GM23338 (cell line): ENCODE results near the gene ALDH1A2. TPM values are rescaled to one million over a fixed set of nuclear protein-coding genes. Genes with fewer than 3 reads are reported as not detected.

Source experiments
- ATAC-seq: fragments of 200-7000 bp; cut with Tn5 transposase; 3 replicates; pipeline ENCODE4 v1.9.1; 2020
- DNase-seq: peaks from one replicate; pipeline ENCODE4 v3.0.0-alpha.2; 2015; ENCODE audit warnings: low spot score
- H2AFZ ChIP-seq: fragments of 200-600 bp; sonication (generic); 2 replicates; pipeline ENCODE4 v1.8.0; 2016; ENCODE audit warnings: antibody characterized with exemption, mild to moderate bottlenecking, moderate library complexity
- H3F3A ChIP-seq: fragments of 200-600 bp; sonication (generic); replicated peaks from 2 replicates; pipeline ENCODE4 v1.8.0; 2017; ENCODE audit warnings: antibody characterized with exemption, mixed run types, low read depth
- H3K27ac ChIP-seq: fragments of 200-600 bp; sonication (generic); 2 replicates; pipeline ENCODE4 v1.6.1; 2016; ENCODE audit warnings: low read depth
- H3K27me3 ChIP-seq: fragments of 200-600 bp; sonication (generic); 2 replicates; pipeline ENCODE4 v1.8.0; 2016; ENCODE audit warnings: mild to moderate bottlenecking, mixed run types, moderate library complexity; ENCODE audit not compliant: insufficient read depth
- H3K36me3 ChIP-seq: fragments of 200-600 bp; sonication (generic); 2 replicates; pipeline ENCODE4 v1.8.0; 2016; ENCODE audit warnings: mild to moderate bottlenecking; ENCODE audit not compliant: insufficient read depth
- H3K4me1 ChIP-seq: fragments of 200-600 bp; sonication (generic); 2 replicates; pipeline ENCODE4 v1.8.0; 2016; ENCODE audit warnings: mild to moderate bottlenecking, moderate library complexity; ENCODE audit not compliant: insufficient read depth
- H3K4me2 ChIP-seq: fragments of 200-600 bp; sonication (generic); 2 replicates; pipeline ENCODE4 v1.7.1; 2017; ENCODE audit warnings: mixed run types
- H3K4me3 ChIP-seq: fragments of 200-600 bp; sonication (generic); 2 replicates; pipeline ENCODE4 v1.6.1; 2016; ENCODE audit warnings: mixed run types
- H3K79me2 ChIP-seq: fragments of 200-600 bp; sonication (generic); replicated peaks from 2 replicates; pipeline ENCODE4 v1.8.0; 2017; ENCODE audit warnings: mild to moderate bottlenecking; ENCODE audit not compliant: insufficient read depth
- H3K9me2 ChIP-seq: fragments of 200-600 bp; sonication (generic); 2 replicates; pipeline ENCODE4 v1.8.0; 2017; ENCODE audit not compliant: insufficient read depth
- H4K20me1 ChIP-seq: fragments of 200-600 bp; sonication (generic); replicated peaks from 2 replicates; pipeline ENCODE4 v1.8.0; 2017; ENCODE audit warnings: mild to moderate bottlenecking; ENCODE audit not compliant: insufficient read depth
- H3K27ac Mint-ChIP-seq: 2 replicates; pipeline ENCODE4 v1.8.0; 2020; ENCODE audit warnings: inconsistent platforms, mild to moderate bottlenecking, moderate library complexity, mixed read lengths
- H3K27me3 Mint-ChIP-seq: 3 replicates; pipeline ENCODE4 v1.8.0; 2022; ENCODE audit warnings: low read depth, mild to moderate bottlenecking, moderate library complexity, mixed read lengths, inconsistent platforms; ENCODE audit not compliant: insufficient read depth, poor library complexity
- H3K36me3 Mint-ChIP-seq: 3 replicates; pipeline ENCODE4 v1.8.0; 2021; ENCODE audit warnings: low read depth, mild to moderate bottlenecking, inconsistent platforms, moderate library complexity, mixed read lengths
- H3K4me1 Mint-ChIP-seq: 3 replicates; pipeline ENCODE4 v1.8.0; 2020; ENCODE audit warnings: mild to moderate bottlenecking, inconsistent platforms, mixed read lengths
- H3K4me3 Mint-ChIP-seq: 3 replicates; pipeline ENCODE4 v1.8.0; 2021; ENCODE audit warnings: moderate library complexity, mild to moderate bottlenecking, inconsistent platforms, mixed read lengths
- H3K9me3 Mint-ChIP-seq: 3 replicates; pipeline ENCODE4 v1.8.0; 2020; ENCODE audit warnings: moderate library complexity, mild to moderate bottlenecking, inconsistent platforms, mixed read lengths
- CREB1 ChIP-seq: fragments of 250-450 bp; sonication (Bioruptor Pico); IDR thresholded peaks from 2 replicates; pipeline ENCODE4 v1.5.0; 2020; ENCODE audit warnings: low read depth, mild to moderate bottlenecking, moderate library complexity
- CTCF ChIP-seq, 2 experiments: fragments of 200-600 bp in 1 of 2; sonication (generic) in 1 of 2; conservative IDR thresholded peaks; 2 replicates each; pipeline versions ENCODE4 v1.5.1 to v1.6.1; 2016 to 2017; ENCODE audit warnings: antibody characterized with exemption in 2 of 2, low read depth in 2 of 2, mild to moderate bottlenecking in 2 of 2, moderate library complexity in 1 of 2
- ETS1 ChIP-seq: IDR thresholded peaks from 2 replicates; pipeline ENCODE4 v1.6.1; 2016; ENCODE audit warnings: antibody characterized with exemption
- EZH2phosphoT487 ChIP-seq: fragments of 200-600 bp; sonication (generic); IDR thresholded peaks from one replicate; pipeline ENCODE4 v1.8.1; 2018; ENCODE audit warnings: antibody characterized with exemption; ENCODE audit not compliant: unreplicated experiment
- JUNB ChIP-seq: IDR thresholded peaks from one replicate; pipeline ENCODE4 v1.6.1; 2016; ENCODE audit warnings: antibody characterized with exemption; ENCODE audit not compliant: unreplicated experiment
- NANOG ChIP-seq: IDR thresholded peaks from 2 replicates; pipeline ENCODE4 v1.6.1; 2016; ENCODE audit warnings: antibody characterized with exemption, borderline replicate concordance
- POLR2AphosphoS5 ChIP-seq: IDR thresholded peaks from 2 replicates; pipeline ENCODE4 v1.6.1; 2016; ENCODE audit warnings: antibody characterized with exemption, low read depth
- STAT1 ChIP-seq: IDR thresholded peaks from one replicate; pipeline ENCODE4 v1.6.1; 2016; ENCODE audit warnings: antibody characterized with exemption; ENCODE audit not compliant: unreplicated experiment
- ZNF331 ChIP-seq: fragments of 250-450 bp; sonication (Bioruptor Pico); IDR thresholded peaks from 2 replicates; pipeline ENCODE4 v1.5.0; 2020; ENCODE audit warnings: low read depth, mild to moderate bottlenecking, moderate library complexity
- ZNF462 ChIP-seq: fragments of 250-450 bp; sonication (Bioruptor Pico); IDR thresholded peaks from 2 replicates; pipeline ENCODE4 v1.5.0; 2020; ENCODE audit warnings: mild to moderate bottlenecking, moderate library complexity
- polyA plus RNA-seq: library from polyadenylated mRNA; unstranded; fragments of >200 nt; fragmentation: Nextera tagmentation; extraction: Ambion mirVana; gene quantifications from 2 replicates; pipeline ENCODE4 v1.2.1, GENCODE V29; 2016
- total RNA-seq: library from RNA; depleted of rRNA; stranded (reverse); fragments of >200 nt; shearing (Covaris generic); gene quantifications from 2 replicates; pipeline ENCODE4 v1.2.3, GENCODE V29; 2014

ALDH1A2 gene
- total and polyA plus RNA-seq, 2 experiments from 2014 or later, result 0.80 TPM; not detected in 1

- no peaks in the 10 kb centered on the region for H3K36me3 Mint-ChIP-seq
- peaks cover 37% of the 10 kb centered on the region for H3K27me3 Mint-ChIP-seq
- Histone ChIP-seq H4K20me1 (peaks cover 15% of the 10 kb centered on the region), H3K9me2 (no peaks in the 10 kb centered on the region), H3K79me2 (no peaks in the 10 kb centered on the region), H3K4me2 (no peak overlapping the region), H3K4me3 (no peak overlapping the region), H3K27ac (no peak overlapping the region), H3K36me3 (no peaks in the 10 kb centered on the region), H3K4me1 (no peaks in the 10 kb centered on the region), H2AFZ (no peak overlapping the region), H3F3A (no peaks in the 10 kb centered on the region), H3K27me3 (peaks cover 87% of the 10 kb centered on the region)
- TF ChIP-seq ZNF462 (CRISPR knock-in tag) (no peak), ETS1 (no peak), ZNF331 (CRISPR knock-in tag) (no peak), EZH2phosphoT487 (no peak), CTCF (conservative IDR thresholded peaks at IDR 0.05; ENCODE audit: low read depth in 2 of 2) (no peak), POLR2AphosphoS5 (no peak), CREB1 (CRISPR knock-in tag) (no peak), NANOG (no peak), JUNB (no peak), STAT1 (no peak)
- H3K4me1 Mint-ChIP-seq, result peaks cover 3% of the 10 kb centered on the region; the same call in 1 of the 3 replicates
- H3K4me3 Mint-ChIP-seq, result no peak overlapping the region
- no peak overlapping the region for H3K27ac Mint-ChIP-seq
- DNase-seq, result no peak
- ATAC-seq, result no peak
- no peaks in the 10 kb centered on the region for H3K9me3 Mint-ChIP-seq
Measured at GRCh38 chr15:58058729-58059128, 6.8 kb downstream of the ALDH1A2 start.
